H1 (cell line): Measurements from ENCODE around the gene SOBP. TPM values are rescaled to one million over a fixed set of nuclear protein-coding genes. Genes with fewer than 3 reads are reported as not detected.

ENCODE experiments used
- CTCF ChIA-PET: fragments of 300-600 bp; sonication (Branson Sonifier 250); formaldehyde crosslinking; loops from one replicate; lab custom pipeline; 2021; ENCODE audit not compliant: partially characterized antibody; lab: Charles Lee
- POLR2A ChIA-PET: fragments of 300-600 bp; sonication (Branson Sonifier 250); formaldehyde crosslinking; loops from one replicate; lab custom pipeline; 2021; ENCODE audit warnings: inconsistent platforms; ENCODE audit not compliant: partially characterized antibody; lab: Charles Lee
- DNase-seq, 2 experiments: peaks; one replicate each; pipeline versions ENCODE4 v3.0.0 to v3.0.0-alpha.2; 2010 to 2022; ENCODE audit warnings: low spot score in 2 of 2, low read depth in 1 of 2, mixed read lengths in 1 of 2
- FAIRE-seq: peaks from 2 replicates; lab custom pipeline; 2011; peaks lifted over from hg19 to GRCh38; lab: Jason Lieb, UNC
- H2AFZ ChIP-seq: 2 replicates; pipeline ENCODE4 v1.8.1; 2012; ENCODE audit warnings: low read length, inconsistent platforms
- H2AK5ac ChIP-seq: 2 replicates; pipeline ENCODE4 v1.6.1; 2013; ENCODE audit warnings: low read depth, low read length
- H2BK120ac ChIP-seq: replicated peaks from 2 replicates; pipeline ENCODE3; 2013; ENCODE audit warnings: low read depth, low read length, inconsistent platforms
- H2BK12ac ChIP-seq: 2 replicates; pipeline ENCODE4 v1.6.1; 2013; ENCODE audit warnings: low read depth, low read length
- H2BK15ac ChIP-seq: 2 replicates; pipeline ENCODE4 v1.6.1; 2013; ENCODE audit warnings: low read length
- H2BK20ac ChIP-seq: 2 replicates; pipeline ENCODE4 v1.6.1; 2013; ENCODE audit warnings: low read length
- H2BK5ac ChIP-seq: 2 replicates; pipeline ENCODE4 v1.6.1; 2013; ENCODE audit warnings: low read depth, low read length
- H3K14ac ChIP-seq: 2 replicates; pipeline ENCODE4 v1.6.1; 2013; ENCODE audit warnings: inconsistent platforms; ENCODE audit not compliant: insufficient read length
- H3K18ac ChIP-seq: 2 replicates; pipeline ENCODE4 v1.6.1; 2013; ENCODE audit warnings: low read length; ENCODE audit errors: extremely low read depth
- H3K23ac ChIP-seq: 2 replicates; pipeline ENCODE4 v1.6.1; 2013; ENCODE audit warnings: inconsistent platforms; ENCODE audit not compliant: insufficient read length
- H3K23me2 ChIP-seq: 2 replicates; pipeline ENCODE4 v1.6.1; 2013; ENCODE audit warnings: low read depth, low read length
- H3K27ac ChIP-seq: 2 replicates; pipeline ENCODE4 v1.6.1; 2011; ENCODE audit warnings: low read depth, low read length, inconsistent platforms
- H3K27me3 ChIP-seq, 4 experiments: replicated peaks in 1 of 4; 1 replicate in 1 of 4; 2 replicates in 3 of 4; pipeline versions ENCODE4 v1.6.1 to v1.8.1; 2011 to 2013; ENCODE audit warnings: low read length in 3 of 4, mild to moderate bottlenecking in 3 of 4, inconsistent platforms in 2 of 4, mixed read lengths in 2 of 4, moderate library complexity in 1 of 4; ENCODE audit not compliant: control insufficient read depth in 3 of 4, insufficient read depth in 3 of 4; ENCODE audit errors: extremely low read depth in 1 of 4
- H3K36me3 ChIP-seq, 4 experiments: 2 replicates each; pipeline versions ENCODE4 v1.6.1 to v1.8.1; 2011 to 2013; ENCODE audit warnings: mild to moderate bottlenecking in 4 of 4, low read length in 3 of 4, moderate library complexity in 2 of 4, control low read depth in 1 of 4, inconsistent platforms in 1 of 4; ENCODE audit not compliant: insufficient read depth in 4 of 4, control insufficient read depth in 2 of 4
- H3K4ac ChIP-seq: replicated peaks from 2 replicates; pipeline ENCODE3; 2013; ENCODE audit warnings: low read length, low read depth, mixed read lengths, inconsistent platforms; ENCODE audit not compliant: insufficient read length
- H3K4me1 ChIP-seq, 4 experiments: replicated peaks in 1 of 4; 1 replicate in 1 of 4; 2 replicates in 3 of 4; pipeline versions ENCODE4 v1.6.1 to v1.8.1; 2011 to 2013; ENCODE audit warnings: low read length in 3 of 4, inconsistent platforms in 2 of 4, mixed read lengths in 1 of 4; ENCODE audit not compliant: insufficient read depth in 4 of 4, control insufficient read depth in 3 of 4
- H3K4me2 ChIP-seq, 2 experiments: 2 replicates each; pipeline versions ENCODE4 v1.6.1 to v1.8.1; 2011 to 2013; ENCODE audit warnings: low read depth in 2 of 2, low read length in 2 of 2, control low read depth in 1 of 2, inconsistent platforms in 1 of 2, mild to moderate bottlenecking in 1 of 2; ENCODE audit not compliant: insufficient read depth in 1 of 2
- H3K4me3 ChIP-seq, 4 experiments: fragments of 200-600, 300-600 bp in 1 of 4; sonication (generic), shearing (Covaris generic), sonication (Bioruptor Twin) in 1 of 4; 2 replicates each; pipeline versions ENCODE4 v1.5.1 to v1.8.1; 2011 to 2016; ENCODE audit warnings: low read length in 4 of 4, low read depth in 3 of 4, control low read depth in 2 of 4, inconsistent platforms in 2 of 4, mild to moderate bottlenecking in 2 of 4, mixed read lengths in 1 of 4, moderate library complexity in 1 of 4; ENCODE audit not compliant: insufficient read depth in 2 of 4; ENCODE audit errors: extremely low read depth in 1 of 4
- H3K56ac ChIP-seq: replicated peaks from 2 replicates; pipeline ENCODE3; 2013; ENCODE audit warnings: low read depth, mild to moderate bottlenecking, mixed read lengths, low read length, inconsistent platforms; ENCODE audit not compliant: insufficient read length
- H3K79me1 ChIP-seq: 2 replicates; pipeline ENCODE4 v1.6.1; 2013; ENCODE audit warnings: low read depth, low read length, control low read depth
- H3K79me2 ChIP-seq, 2 experiments: 2 replicates each; pipeline versions ENCODE4 v1.6.1 to v1.8.1; 2012 to 2013; ENCODE audit warnings: low read length in 2 of 2, mild to moderate bottlenecking in 2 of 2, inconsistent platforms in 1 of 2; ENCODE audit not compliant: insufficient read depth in 2 of 2, control insufficient read depth in 1 of 2
- H3K9ac ChIP-seq, 4 experiments: replicated peaks in 1 of 4; 1 replicate in 1 of 4; 2 replicates in 3 of 4; pipeline versions ENCODE4 v1.6.1 to v1.8.1; 2011 to 2013; ENCODE audit warnings: low read depth in 3 of 4, low read length in 3 of 4, control low read depth in 2 of 4, mild to moderate bottlenecking in 2 of 4, moderate library complexity in 2 of 4, inconsistent platforms in 1 of 4; ENCODE audit errors: extremely low read depth in 1 of 4
- H3K9me3 ChIP-seq, 2 experiments: 2 replicates each; pipeline versions ENCODE4 v1.6.1 to v1.8.1; 2012 to 2013; ENCODE audit warnings: mild to moderate bottlenecking in 2 of 2, moderate library complexity in 2 of 2, control low read depth in 1 of 2, inconsistent platforms in 1 of 2, low read depth in 1 of 2, low read length in 1 of 2, mixed read lengths in 1 of 2; ENCODE audit not compliant: insufficient read depth in 2 of 2
- H4K20me1 ChIP-seq, 2 experiments: replicated peaks in 1 of 2; 2 replicates each; pipeline versions ENCODE3 to v1.8.1; 2011 to 2013; ENCODE audit warnings: inconsistent platforms in 2 of 2, low read length in 2 of 2, mild to moderate bottlenecking in 1 of 2; ENCODE audit not compliant: insufficient read depth in 2 of 2, control insufficient read depth in 1 of 2
- H4K5ac ChIP-seq: 2 replicates; pipeline ENCODE4 v1.6.1; 2013; ENCODE audit warnings: low read length, low read depth, mixed read lengths, inconsistent platforms; ENCODE audit not compliant: insufficient read length
- H4K8ac ChIP-seq: 2 replicates; pipeline ENCODE4 v1.8.0; 2013; ENCODE audit warnings: mild to moderate bottlenecking, moderate library complexity, low read length, inconsistent platforms; ENCODE audit not compliant: insufficient read depth; ENCODE audit errors: extremely low read depth
- H4K91ac ChIP-seq: replicated peaks from 2 replicates; pipeline ENCODE3; 2013; ENCODE audit warnings: low read length, mixed read lengths, inconsistent platforms; ENCODE audit not compliant: insufficient read length
- ASH2L ChIP-seq: fragments of 200-600, 300-600 bp; sonication (generic); IDR thresholded peaks from one replicate; pipeline ENCODE4 v1.7.1; 2017; ENCODE audit warnings: low read length
- EP300 ChIP-seq, 2 experiments: IDR thresholded peaks; 1 replicate in 1 of 2; 2 replicates in 1 of 2; pipeline ENCODE4 v1.6.1; 2011 to 2012; ENCODE audit warnings: low read depth in 2 of 2, low read length in 2 of 2, mild to moderate bottlenecking in 2 of 2, borderline replicate concordance in 1 of 2, inconsistent platforms in 1 of 2, moderate library complexity in 1 of 2
- KDM4A ChIP-seq: IDR thresholded peaks from one replicate; pipeline ENCODE4 v1.7.1; 2012; ENCODE audit warnings: low read depth, mild to moderate bottlenecking, moderate library complexity, low read length, inconsistent platforms; ENCODE audit not compliant: severe bottlenecking
- PHF8 ChIP-seq: fragments of 200-600 bp; sonication (generic); conservative IDR thresholded peaks from 2 replicates; pipeline ENCODE4 v1.7.1; 2012; ENCODE audit warnings: low read depth, mild to moderate bottlenecking, inconsistent platforms, low read length, moderate library complexity
- POU5F1 ChIP-seq: IDR thresholded peaks from 2 replicates; pipeline ENCODE4 v1.6.1; 2011; ENCODE audit warnings: low read depth, mild to moderate bottlenecking, low read length, moderate library complexity
- RBBP5 ChIP-seq: IDR thresholded peaks from 2 replicates; pipeline ENCODE4 v1.7.1; 2012; ENCODE audit warnings: low read depth, mild to moderate bottlenecking, inconsistent platforms, low read length, moderate library complexity, borderline replicate concordance
- SIN3A ChIP-seq, 2 experiments: IDR thresholded peaks in 1 of 2; conservative IDR thresholded peaks in 1 of 2; 2 replicates each; pipeline ENCODE4 v1.6.1; 2011 to 2012; ENCODE audit warnings: low read length in 2 of 2, improper control_type of control experiment in 1 of 2, low read depth in 1 of 2, mild to moderate bottlenecking in 1 of 2
- SIX5 ChIP-seq: IDR thresholded peaks from 2 replicates; pipeline ENCODE4 v1.6.1; 2011; ENCODE audit warnings: mild to moderate bottlenecking, low read depth, low read length
- SP1 ChIP-seq: IDR thresholded peaks from 2 replicates; pipeline ENCODE4 v1.6.1; 2011; ENCODE audit warnings: low read depth, low read length
- SP2 ChIP-seq: IDR thresholded peaks from 2 replicates; pipeline ENCODE4 v1.6.1; 2012; ENCODE audit warnings: mild to moderate bottlenecking, low read length, inconsistent platforms
- TAF7 ChIP-seq: optimal IDR thresholded peaks from 2 replicates; pipeline ENCODE3; 2011; ENCODE audit warnings: low read depth, mild to moderate bottlenecking, inconsistent platforms, low read length, moderate library complexity, borderline replicate concordance
- ZNF274 ChIP-seq: IDR thresholded peaks from 2 replicates; pipeline ENCODE4 v1.7.0; 2012; ENCODE audit warnings: low read length, borderline replicate concordance; ENCODE audit errors: extremely low read depth
- WGBS, 2 experiments: shearing (Covaris generic) in 1 of 2; methylation state at CpG; one replicate each; pipeline versions ENCODE4 v1.1.6 to v1.1.7; 2013 to 2015; ENCODE audit warnings: low lambda C conversion rate in 2 of 2, mixed read lengths in 2 of 2, inconsistent platforms in 1 of 2, low coverage in 1 of 2, missing lambda C conversion rate in 1 of 2; ENCODE audit not compliant: insufficient replicate concordance in 2 of 2, insufficient coverage in 1 of 2, insufficient read length in 1 of 2; ENCODE audit errors: extremely low coverage in 1 of 2, missing lambda C conversion rate in 1 of 2; 5-methylcytosine and 5-hydroxymethylcytosine counted together
- polyA plus RNA-seq, 7 experiments: library from polyadenylated mRNA; depleted of rRNA in 3 of 7; stranded (reverse) in 5 of 7; unstranded in 2 of 7; fragments of >200 nt in 5 of 7; fragments of 200-250 nt in 2 of 7; gene quantifications; 1 replicate in 5 of 7; 2 replicates in 1 of 7; 4 replicates in 1 of 7; pipeline versions ENCODE4 v1.2.1 to v1.2.3, GENCODE V29; 2011 to 2013; ENCODE audit warnings: missing spikeins in 2 of 7, mixed read lengths in 2 of 7
- total RNA-seq: library from RNA; stranded (reverse); fragmentation: NEBNext Ultra II Directional; extraction: Animal tissue kit (Norgen Biotek cat#: 25700); gene quantifications from 2 replicates; pipeline ENCODE4 v1.2.1, GENCODE V29; 2021
- TF ChIP-seq, protein P1 (sequence below): IDR thresholded peaks from 2 replicates; pipeline ENCODE4 v1.6.1; 2012; ENCODE audit warnings: inconsistent platforms

Gene SOBP
- total and polyA plus RNA-seq, 2 of the 8 experiments (the other 6 are each of a cell fraction or from before 2014, with no cell fraction given), result 0.45 to 6.2 TPM

DNA sequence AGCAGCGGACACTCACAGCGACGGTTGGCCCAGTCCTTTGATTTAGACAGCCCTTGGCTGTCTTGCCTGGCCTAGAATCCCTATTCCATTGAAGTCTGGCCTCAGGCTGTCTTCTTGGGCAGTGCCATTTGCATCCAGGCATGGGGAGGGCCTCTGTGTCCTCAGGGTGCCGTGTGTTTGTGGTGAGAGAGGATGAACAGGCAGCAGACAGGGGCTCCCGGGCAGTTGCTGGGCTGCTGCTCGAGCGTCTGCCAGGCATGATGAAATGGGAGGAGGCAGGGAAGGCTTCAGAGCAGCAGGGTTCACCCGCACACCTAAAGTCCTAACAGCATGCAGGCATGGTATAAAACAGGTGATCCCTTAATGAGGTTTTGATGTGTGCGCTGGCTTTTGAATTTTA, 126.9 kb downstream of the SOBP start:
- ChIA-PET POLR2A (no interaction called here), CTCF (interaction anchor here (1.4 to 2.2 kb wide), 2 partner anchors 11 to 21 kb away, joined by 3 to 9 read pairs; no protein-coding TSS in a partner anchor)
- Histone ChIP-seq H3K79me2 (no peaks in the 10 kb centered on the region), H3K23ac (no peak overlapping the region), H2AFZ (no peak overlapping the region; the same call in 1 of the 2 replicates), H3K14ac (no peak overlapping the region), H4K20me1 (no peaks in the 10 kb centered on the region), H3K18ac (peak overlapping the region; percentile 55), H2BK12ac (peak overlapping the region; percentile 72; the same call in 1 of the 2 replicates), H3K23me2 (no peaks in the 10 kb centered on the region), H3K4me3 (no peak overlapping the region; a peak in 1 of 8 replicates), H3K4me1 (peaks cover 8 to 34% (median 30%) of the 10 kb centered on the region in 4 experiments), H3K27me3 (no peaks in the 10 kb centered on the region), H2BK5ac (peak overlapping the region; percentile 55; the same call in 1 of the 2 replicates), H3K27ac (no peak overlapping the region), H2BK120ac (peak overlapping the region; percentile 79), H3K4me2 (peak overlapping the region; percentile 15 to 28; a peak in 3 of 4 replicates), H3K4ac (no peak overlapping the region), H4K8ac (no peak overlapping the region; the same call in 1 of the 2 replicates), H2BK20ac (peak overlapping the region; percentile 29; the same call in 1 of the 2 replicates), H3K36me3 (no peaks in the 10 kb centered on the region), H3K56ac (no peak overlapping the region), H3K9me3 (no peaks in the 10 kb centered on the region), H2BK15ac (no peak overlapping the region), H4K5ac (peak overlapping the region; percentile 66), H3K9ac (no peak overlapping the region), H3K79me1 (no peaks in the 10 kb centered on the region), H2AK5ac (no peak overlapping the region), H4K91ac (peak overlapping the region; percentile 76)
- DNase-seq (no peak), FAIRE-seq (peak; percentile 13)
- WGBS, 2 experiments, result 53% methylated on average over 9 of the region's 9 CpGs; no CpG with 5 or more reads in 1 of the 2 experiments
- TF ChIP-seq RBBP5 (no peak), ZNF274 (no peak), SP1 (no peak), POU5F1 (no peak), SIN3A (conservative IDR thresholded peaks at IDR 0.05 in 1 of 2, IDR thresholded peaks at IDR 0.05 in 1 of 2; ENCODE audit: low read depth in 1 of 2, low read length in 2 of 2) (no peak), TAF7 (no peak), EP300 (IDR thresholded peaks at IDR 0.05; ENCODE audit: borderline replicate concordance in 1 of 2, low read depth in 2 of 2, low read length in 2 of 2) (no peak), KDM4A (no peak), ASH2L (no peak), SIX5 (no peak), PHF8 (no peak), SP2 (no peak)
- TF ChIP-seq, protein P1, sequence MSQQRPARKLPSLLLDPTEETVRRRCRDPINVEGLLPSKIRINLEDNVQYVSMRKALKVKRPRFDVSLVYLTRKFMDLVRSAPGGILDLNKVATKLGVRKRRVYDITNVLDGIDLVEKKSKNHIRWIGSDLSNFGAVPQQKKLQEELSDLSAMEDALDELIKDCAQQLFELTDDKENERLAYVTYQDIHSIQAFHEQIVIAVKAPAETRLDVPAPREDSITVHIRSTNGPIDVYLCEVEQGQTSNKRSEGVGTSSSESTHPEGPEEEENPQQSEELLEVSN, result no peak
